Measurements from ENCODE around the gene TXNDC8.

DNA sequence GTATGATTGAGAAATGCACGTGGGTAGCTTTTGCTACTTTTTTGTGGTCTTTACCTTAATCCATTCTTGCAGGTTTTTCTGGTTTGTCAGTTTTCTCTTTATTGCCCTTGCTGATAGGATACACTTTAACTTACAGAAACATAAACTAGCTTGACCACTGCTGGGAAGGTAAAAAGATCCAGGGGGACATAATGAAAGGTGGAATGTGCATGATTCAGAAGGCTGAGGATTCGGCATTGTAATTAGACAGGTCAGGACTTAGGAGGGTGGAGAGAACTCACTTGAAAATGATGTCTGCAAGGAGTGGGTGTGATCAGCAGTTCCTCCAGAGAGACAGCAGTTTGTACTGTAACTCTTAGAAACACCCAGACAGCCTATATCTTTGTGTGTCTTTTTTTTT is 19.8 kb upstream of the TXNDC8 start:
- TF ChIP-seq CTCF (IDR thresholded peaks at IDR 0.05; ENCODE audit: low read depth, low read length) (no peak), EZH2phosphoT487 (IDR thresholded peaks at IDR 0.05; ENCODE audit: low read depth) (no peak)
